Lower leg skin (tissue), 4 donors: ENCODE results near the gene TSPEAR. TPM values are rescaled to one million over a fixed set of nuclear protein-coding genes. Genes with fewer than 3 reads are reported as not detected.
"Not testable (repeated sequence)": the region's sequence is repeated elsewhere in the genome, so short reads cannot be mapped to it uniquely, and the experiment has no call there.

Experiments
- DNase-seq, 2 donors: peaks; one replicate each; pipeline ENCODE4 v3.0.0-alpha.2; 2019; ENCODE audit warnings: low spot score in 2 of 2
- H3K4me3 ChIP-seq: fragments of 200-600 bp; sonication (generic); 2 replicates; pipeline ENCODE4 v1.5.1; 2017; ENCODE audit warnings: mild to moderate bottlenecking, low read depth; ENCODE audit not compliant: poor library complexity, severe bottlenecking
- CTCF ChIP-seq, 3 donors: fragments of 450-650 bp; IDR thresholded peaks; one replicate each; pipeline ENCODE4 v1.5.1; 2016; ENCODE audit warnings: antibody characterized with exemption in 3 of 3, mild to moderate bottlenecking in 3 of 3, moderate library complexity in 2 of 3
- POLR2A ChIP-seq, 2 donors: fragments of 450-650 bp; IDR thresholded peaks; one replicate each; pipeline ENCODE4 v1.6.1; 2016 to 2017; ENCODE audit warnings: antibody characterized with exemption in 2 of 2, mild to moderate bottlenecking in 1 of 2, moderate library complexity in 1 of 2
- WGBS, 2 donors: methylation state at CpG; one replicate each; pipeline ENCODE4 v1.1.5; 2018; 5-methylcytosine and 5-hydroxymethylcytosine counted together
- intact Hi-C: fragments of 100-400 bp; cut with DNase I; formaldehyde crosslinking; loops from one replicate; pipeline ENCODE4 v1.15.0; 2023; ENCODE audit warnings: low total_unique reads
- total RNA-seq, 4 donors: library from RNA; depleted of rRNA; stranded (reverse); fragments of >200 nt; gene quantifications; one replicate each; pipeline ENCODE4 v1.1.0, GENCODE V29; 2016

TSPEAR gene
- total RNA-seq, 4 donors from 2014 or later: 0.06 TPM; not detected in 3

- WGBS, 2 donors: 72 to 73% methylated on average over 20 of the region's 20 CpGs
- H3K4me3 ChIP-seq: no peak overlapping the region
- no peak for TF ChIP-seq CTCF (IDR thresholded peaks at IDR 0.05)
- TF ChIP-seq POLR2A (IDR thresholded peaks at IDR 0.05): no peak
- DNase-seq: peak in 1 of 2 donors; percentile 56
- intact Hi-C loops: no loop called here
Observed at GRCh38 chr21:44593598-44594405, 117.6 kb downstream of the TSPEAR start.

DNA sequence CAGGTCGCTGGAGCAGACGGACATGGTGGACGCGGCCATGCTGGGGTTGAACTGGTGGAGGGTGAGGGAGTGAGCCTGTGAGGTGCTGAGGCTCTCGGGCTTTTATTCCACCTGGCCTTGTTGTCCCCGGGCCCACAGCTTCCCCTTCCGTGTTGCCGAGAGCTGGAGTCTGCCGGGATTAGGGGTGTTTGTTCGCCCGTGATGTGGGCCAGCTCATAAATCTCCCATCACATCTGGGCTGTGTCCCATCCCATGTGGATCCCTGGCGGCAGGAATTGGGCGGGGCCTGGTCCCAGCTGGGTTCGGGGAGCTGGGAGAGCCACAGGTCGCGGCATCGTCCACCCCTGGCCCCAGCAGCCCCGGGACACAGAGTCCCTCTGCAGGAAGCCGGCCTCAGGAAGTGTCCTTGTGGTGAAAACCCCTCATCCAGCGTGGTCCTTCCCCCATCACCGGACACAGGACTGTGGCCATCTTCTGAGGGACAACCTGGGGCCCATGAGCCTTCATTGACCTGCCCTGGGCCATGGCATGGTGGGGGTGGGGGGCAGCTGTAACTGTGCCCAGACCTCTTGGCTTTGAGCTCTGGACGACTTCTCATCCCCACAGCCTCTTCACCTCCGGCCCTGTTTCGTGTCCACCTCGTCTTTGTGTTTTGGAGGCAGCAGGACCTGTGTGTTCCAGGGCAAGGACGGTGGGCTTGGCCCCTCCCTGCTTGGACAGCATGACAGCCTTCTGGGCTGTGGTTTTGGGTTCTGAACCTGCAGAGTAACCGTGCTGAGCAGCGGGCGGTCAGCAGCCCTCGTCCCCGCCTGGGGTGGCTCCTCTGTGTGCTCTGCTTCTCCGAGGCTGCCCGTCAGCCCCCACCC is 118.7 kb downstream of the TSPEAR start, which contains the start of gene KRTAP10-6:
Gene KRTAP10-6 (minus strand): TSS at position 60 of the 866 bp plus-strand sequence. CDS start 21 bp downstream, at position 39.
- H3K4me3 ChIP-seq: no peak within 1 kb of the TSS
- TF ChIP-seq POLR2A (IDR thresholded peaks at IDR 0.05) (no peak), CTCF (IDR thresholded peaks at IDR 0.05) (no peak)
- peak in 1 of 2 donors; percentile 81 for DNase-seq
- 51 to 52% methylated on average over 27 to 32 of the region's 33 CpGs for WGBS, 2 donors
- intact Hi-C loops: no loop called here

DNA sequence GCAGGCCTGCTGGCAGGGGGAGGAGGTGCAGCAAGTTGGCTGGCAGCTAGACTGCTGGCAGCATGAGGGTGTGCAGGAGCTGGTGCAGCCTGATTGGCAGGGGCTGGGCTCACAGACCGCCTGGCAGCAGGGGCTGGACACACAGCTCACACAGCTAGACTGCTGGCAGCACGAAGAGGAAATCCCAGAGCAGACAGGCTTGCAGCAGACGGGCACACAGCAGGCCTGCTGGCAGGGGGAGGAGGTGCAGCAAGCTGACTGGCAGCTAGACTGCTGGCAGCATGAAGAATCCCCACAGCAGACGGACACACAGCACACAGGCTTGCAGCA is 119.6 kb downstream of the TSPEAR start:
- intact Hi-C loops, DNase-seq, H3K4me3 ChIP-seq: not testable (repeated sequence)
- WGBS, 2 donors: 10% methylated on average over 2 of the region's 4 CpGs; no CpG with 5 or more reads in 1 of the 2 donors

DNA sequence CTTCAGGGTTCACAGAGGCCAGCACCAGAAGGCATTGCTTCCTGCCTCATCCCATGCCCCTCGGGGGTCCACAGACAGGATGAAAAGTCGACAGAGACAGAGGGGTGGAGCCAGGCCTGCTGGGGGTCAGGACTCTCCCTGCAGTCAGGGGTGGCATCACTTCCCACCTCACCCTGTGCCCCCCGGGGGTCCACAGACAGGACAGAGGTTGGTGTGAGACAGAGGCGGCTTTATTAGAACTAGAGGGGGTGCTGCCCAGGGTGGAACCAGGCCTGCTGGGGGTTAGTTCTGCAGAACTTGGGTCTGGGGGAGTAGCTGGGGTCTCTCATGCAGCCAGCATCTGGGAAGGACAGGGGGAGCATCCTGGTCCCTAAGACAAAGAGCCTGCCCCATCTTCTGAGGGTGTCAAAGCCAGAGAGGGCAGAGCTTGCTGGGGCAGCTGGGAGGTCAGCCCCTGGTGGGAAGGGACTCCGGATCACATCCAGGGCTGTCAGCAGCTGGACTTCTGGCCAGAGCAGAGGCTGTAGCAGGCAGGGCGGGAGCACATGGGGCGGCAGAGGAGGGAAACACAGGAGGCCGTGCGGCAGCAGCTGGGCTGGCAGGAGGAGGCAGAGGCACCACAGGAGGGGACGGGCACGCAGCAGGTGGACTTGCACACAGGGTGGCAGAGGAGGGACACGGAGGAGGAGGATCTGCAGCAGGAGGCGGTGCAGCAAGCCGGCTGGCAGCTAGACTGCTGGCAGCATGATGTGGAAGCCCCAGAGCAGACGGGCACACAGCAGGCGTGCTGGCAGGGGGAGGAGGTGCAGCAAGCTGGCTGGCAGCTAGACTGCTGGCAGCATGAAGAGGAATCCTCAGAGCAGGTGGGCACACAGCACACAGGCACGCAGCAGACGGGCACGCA is 120.2 kb downstream of the TSPEAR start:
- 45 to 60% methylated on average over 17 to 19 of the region's 19 CpGs for WGBS, 2 donors
- intact Hi-C loops, H3K4me3 ChIP-seq: not testable (repeated sequence)
- peak in 1 of 2 donors; percentile 52 for DNase-seq

- intact Hi-C loops: no loop called here
- TF ChIP-seq POLR2A (IDR thresholded peaks at IDR 0.05) (no peak), CTCF (IDR thresholded peaks at IDR 0.05) (no peak)
- WGBS, 2 donors: 73 to 81% methylated on average over 7 to 9 of the region's 10 CpGs
- peak in 1 of 2 donors; percentile 79 for DNase-seq
- H3K4me3 ChIP-seq: no peak overlapping the region
Observed at GRCh38 chr21:44590311-44590721, 121.1 kb downstream of the TSPEAR start.

DNA sequence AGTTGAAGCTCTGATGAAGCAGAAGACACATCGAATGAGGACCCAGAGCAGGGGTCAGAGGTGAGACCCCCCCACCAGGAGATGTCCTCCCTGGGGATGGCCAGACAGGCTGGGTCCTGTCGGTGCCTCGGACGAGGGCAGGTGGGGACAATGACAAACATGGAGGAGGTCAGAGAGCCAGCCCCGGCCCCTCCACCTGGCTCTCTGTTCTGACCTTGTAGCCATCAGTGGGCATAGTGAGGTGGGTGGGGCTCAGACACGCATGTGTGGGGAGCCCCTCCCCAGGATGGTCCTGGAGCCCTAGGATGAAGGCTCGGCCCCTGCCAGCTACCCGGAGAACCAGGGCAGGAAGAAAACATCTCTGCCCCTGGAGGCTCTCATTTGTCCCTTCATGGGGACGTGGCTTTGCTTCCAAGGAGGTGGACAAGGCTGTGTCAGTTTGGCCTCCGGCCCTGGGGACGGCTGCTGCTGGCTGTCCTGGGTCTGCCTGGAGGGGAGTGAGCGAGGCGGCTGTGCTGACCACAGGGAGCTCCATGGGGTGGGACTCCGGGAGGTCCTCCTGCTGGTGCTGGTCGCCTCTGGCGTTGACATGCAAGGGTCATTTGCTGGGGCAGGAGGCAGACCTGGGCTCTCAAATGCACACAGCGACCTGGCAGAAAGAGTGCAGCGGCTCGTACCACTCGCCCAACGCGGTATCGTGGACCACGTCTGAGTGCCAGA is 121.6 kb downstream of the TSPEAR start:
- H3K4me3 ChIP-seq: no peak overlapping the region
- intact Hi-C loops: no loop called here
- peak in 1 of 2 donors; percentile 77 for DNase-seq
- no peak for TF ChIP-seq POLR2A (IDR thresholded peaks at IDR 0.05)
- TF ChIP-seq CTCF (IDR thresholded peaks at IDR 0.05): no peak
- 83 to 85% methylated on average over 22 to 24 of the region's 24 CpGs for WGBS, 2 donors
